HG03439 (cell line): ENCODE data around the gene BMPR2.
"Not testable (repeated sequence)": the region's sequence is repeated elsewhere in the genome, so short reads cannot be mapped to it uniquely, and the experiment has no call there.

Source experiments
- ATAC-seq: cut with Tn5 transposase; IDR thresholded peaks from one replicate; pipeline ENCODE4 v1.9.1; 2021; ENCODE audit warnings: mild to moderate bottlenecking, moderate library complexity; ENCODE audit not compliant: unreplicated experiment

Gene BMPR2

DNA sequence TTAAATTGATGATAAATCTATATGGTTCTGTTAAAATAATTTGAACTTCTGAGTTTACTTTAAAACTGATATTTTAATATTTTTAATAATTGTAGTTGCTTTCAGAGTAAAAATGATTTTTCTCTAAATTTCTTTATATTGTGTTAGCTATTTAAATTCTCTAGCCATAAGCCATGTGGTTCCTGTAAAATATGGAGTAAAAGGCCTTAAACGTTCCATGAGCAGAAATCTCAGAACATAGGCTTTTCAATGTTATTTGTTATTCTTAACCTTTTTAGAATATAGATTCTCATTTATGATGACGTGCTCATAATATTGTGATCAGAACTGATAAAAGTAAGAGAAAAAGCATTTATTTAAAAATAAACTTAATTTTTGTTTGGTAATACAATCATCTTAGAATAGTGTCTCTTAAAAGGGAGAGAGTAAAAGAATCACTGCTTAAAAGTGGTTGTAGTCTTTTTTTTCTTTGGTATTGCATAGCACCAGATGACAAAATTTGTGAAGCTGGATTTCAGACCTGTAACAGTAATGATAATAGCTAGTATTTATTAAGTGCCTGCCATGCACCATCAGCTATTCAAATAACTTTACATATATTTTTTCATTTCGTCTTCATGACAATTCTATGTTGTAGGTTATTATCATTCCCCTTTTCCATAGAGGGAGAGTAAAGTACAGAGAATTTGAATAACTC lies 2.7 kb downstream of the BMPR2 start:
- ATAC-seq, result no peak

- no peak for ATAC-seq
Measured at GRCh38 chr2:202382684-202383083, 6.6 kb downstream of the BMPR2 start.

GRCh38 chr2:202386495-202386894 lies 10.4 kb downstream of the BMPR2 start:
- not testable (repeated sequence) for ATAC-seq

DNA sequence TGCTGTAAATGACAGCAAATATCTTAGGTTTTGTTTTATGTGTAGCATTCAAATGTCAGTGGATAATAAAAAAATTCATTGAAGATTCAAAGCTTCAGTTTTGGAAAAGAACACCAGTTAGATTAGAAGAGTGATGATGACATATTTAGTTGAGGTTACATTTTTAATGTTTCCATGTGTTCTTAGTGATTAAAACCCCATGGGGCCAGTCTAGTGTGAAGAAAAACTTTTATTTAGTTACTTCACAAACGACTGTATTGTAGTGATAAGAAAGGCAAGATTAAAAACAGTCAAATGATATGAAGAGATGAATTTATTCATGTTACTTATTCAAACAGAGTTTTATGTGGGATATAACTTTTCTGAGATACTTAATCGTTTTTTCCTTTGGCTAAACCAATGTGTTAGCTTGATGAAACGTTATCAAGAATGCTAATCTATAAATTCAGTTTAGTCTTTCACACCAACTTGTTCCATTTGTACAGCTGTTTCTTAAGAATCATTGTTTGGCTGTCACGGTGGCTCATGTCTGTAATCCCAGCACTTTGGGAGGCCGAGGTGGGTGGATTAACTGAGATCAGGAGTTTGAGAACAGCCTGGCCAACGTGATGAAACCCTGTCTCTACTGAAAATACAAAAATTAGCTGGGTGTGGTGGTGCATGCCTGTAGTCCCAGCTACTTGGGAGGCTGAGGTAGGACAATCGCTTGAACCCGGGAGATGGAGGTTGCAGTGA lies 11.6 kb downstream of the BMPR2 start:
- no peak for ATAC-seq

GRCh38 chr2:202400941-202401340 lies 24.8 kb downstream of the BMPR2 start:
- ATAC-seq, result no peak

- no peak for ATAC-seq
Measured at GRCh38 chr2:202405798-202406197, 29.7 kb downstream of the BMPR2 start.

DNA sequence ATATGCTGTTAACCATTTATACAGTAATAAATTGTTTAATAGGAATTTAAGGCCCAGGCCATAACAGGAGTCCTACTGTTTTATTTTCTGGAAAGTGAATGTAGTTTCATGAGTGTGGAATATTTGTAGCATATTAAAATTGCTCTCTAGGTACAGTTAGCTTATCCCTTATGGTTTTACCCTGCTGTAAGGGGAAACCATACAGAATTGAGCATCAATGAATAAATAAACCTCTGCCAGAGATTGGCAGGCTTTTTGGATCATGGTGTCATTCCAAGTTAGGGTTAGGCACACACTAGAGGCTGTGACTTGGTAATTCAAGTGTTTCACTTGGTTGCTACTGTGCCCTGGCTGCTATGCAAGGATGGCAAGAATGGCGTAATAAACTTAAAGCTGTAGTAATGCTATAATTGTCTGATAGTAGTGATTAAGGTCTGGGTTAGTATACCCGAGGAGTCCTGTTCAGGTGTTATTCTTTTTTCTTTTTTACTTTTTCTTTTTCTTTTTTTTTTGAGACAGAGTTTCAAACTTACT lies 30.4 kb downstream of the BMPR2 start:
- ATAC-seq, result no peak

DNA sequence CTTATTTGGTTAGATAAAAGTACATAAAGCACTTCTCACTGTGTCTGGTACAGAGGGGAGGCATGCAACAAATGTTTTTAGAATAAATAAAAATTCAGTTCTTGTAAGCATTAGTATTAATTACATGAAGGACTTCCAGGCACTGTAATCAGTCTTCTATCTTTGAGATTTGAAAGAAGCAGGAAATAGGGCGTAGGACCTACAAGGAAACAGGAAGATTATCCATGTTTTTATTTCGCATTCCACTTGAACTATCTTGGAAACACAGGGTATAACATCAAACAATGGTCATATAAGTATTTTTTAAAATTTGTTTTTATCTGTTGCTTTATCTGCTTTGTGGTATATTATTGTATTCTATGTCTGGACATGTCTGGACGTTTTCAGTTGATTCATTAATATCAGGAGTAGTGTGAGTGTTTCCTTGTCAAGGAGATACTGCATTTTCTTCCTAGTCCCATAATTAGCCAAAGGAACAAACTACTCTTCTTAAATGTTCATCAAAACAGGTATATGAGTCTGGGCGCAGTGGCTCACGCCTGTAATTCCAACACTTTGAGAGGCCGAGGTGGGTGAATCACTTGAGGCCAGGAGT lies 32.5 kb downstream of the BMPR2 start:
- ATAC-seq, result no peak

GRCh38 chr2:202410092-202410491 lies 34.0 kb downstream of the BMPR2 start:
- ATAC-seq, result no peak

GRCh38 chr2:202411097-202411496 lies 35.0 kb downstream of the BMPR2 start:
- ATAC-seq, result no peak

DNA sequence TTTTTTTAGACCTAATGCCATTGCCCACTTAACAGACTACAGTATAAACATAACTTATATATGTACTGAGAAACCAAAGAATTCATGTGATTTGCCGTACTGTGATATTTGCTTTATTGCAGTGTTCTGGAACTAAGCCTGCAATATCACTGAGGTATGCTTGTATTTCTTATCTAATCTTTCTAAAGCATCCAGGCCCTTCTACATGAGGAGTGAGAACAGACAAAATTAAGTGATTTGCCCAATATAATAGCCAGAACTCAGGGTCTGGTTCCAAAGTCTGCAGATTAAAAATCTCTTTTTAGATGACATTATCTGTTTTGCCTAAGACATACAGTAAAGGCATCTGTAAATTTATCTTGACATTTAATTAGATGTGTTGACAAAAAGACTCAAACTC lies 41.9 kb downstream of the BMPR2 start:
- ATAC-seq, result no peak

DNA sequence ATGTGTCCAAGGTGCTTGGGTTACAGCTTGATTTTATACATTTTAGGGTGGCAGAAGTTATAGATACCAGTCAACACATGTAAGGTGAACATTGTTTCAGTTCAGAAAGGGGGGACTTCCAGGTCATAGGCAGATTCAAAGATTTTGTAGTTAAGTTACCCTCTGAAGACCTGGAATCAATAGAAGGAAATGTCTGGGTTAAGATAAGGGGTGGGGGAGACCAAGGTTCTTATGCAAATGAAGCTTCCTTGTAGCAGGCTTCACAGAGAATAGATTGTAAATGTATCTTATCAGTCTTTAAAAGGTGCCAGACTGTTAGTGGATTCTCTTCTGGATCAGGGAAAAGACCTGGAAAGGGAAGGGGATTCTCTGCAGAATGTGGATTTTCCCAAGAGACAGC lies 42.4 kb downstream of the BMPR2 start:
- no peak for ATAC-seq

- ATAC-seq, result no peak
Measured at GRCh38 chr2:202423139-202423538, 47.0 kb downstream of the BMPR2 start.

- ATAC-seq, result no peak
Measured at GRCh38 chr2:202425036-202425435, 48.9 kb downstream of the BMPR2 start.

DNA sequence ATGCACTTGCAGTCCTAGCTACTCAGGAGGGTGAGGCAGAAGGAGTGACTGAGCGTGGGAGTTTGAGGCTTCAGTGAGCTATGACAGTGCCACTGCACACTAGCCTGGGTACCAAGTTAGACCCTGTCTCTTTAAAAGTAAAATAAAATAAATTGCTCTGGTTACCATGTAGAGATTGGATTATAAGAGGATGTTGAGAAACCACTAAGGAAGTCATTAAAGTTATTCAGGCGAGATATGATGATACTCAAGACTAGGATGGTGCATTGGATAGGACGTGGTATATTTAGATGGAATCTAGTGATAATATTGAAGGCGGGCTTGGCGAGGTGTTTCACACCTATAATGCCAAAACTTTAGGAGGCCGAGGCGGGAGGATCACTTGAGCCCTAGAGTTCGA lies 50.6 kb downstream of the BMPR2 start:
- ATAC-seq, result no peak

GRCh38 chr2:202429164-202429980 lies 53.2 kb downstream of the BMPR2 start:
- no peak for ATAC-seq

- ATAC-seq, result no peak
Measured at GRCh38 chr2:202432776-202433175, 56.6 kb downstream of the BMPR2 start.

- ATAC-seq, result no peak
Measured at GRCh38 chr2:202434472-202434871, 58.3 kb downstream of the BMPR2 start.

DNA sequence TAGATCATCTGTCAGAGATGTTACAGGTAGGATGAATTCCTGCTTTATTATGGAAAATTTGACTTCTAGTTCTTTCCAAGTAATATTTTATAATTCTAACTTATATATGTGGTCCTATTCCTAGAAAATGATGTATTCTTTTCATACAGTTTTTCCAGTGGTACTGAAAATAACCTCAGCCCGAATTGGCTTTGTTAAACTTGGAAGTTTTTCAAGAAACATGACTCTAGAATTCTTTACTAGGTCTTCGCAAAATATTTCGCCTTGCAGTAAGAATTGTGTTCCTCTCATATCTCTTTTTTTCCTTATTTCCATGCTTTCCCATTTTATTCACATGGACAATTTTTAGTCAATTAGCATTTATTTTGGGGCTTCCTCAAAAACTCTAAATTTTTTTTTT lies 60.5 kb downstream of the BMPR2 start:
- no peak for ATAC-seq

GRCh38 chr2:202440117-202440516 lies 64.0 kb downstream of the BMPR2 start:
- ATAC-seq, result not testable (repeated sequence)

DNA sequence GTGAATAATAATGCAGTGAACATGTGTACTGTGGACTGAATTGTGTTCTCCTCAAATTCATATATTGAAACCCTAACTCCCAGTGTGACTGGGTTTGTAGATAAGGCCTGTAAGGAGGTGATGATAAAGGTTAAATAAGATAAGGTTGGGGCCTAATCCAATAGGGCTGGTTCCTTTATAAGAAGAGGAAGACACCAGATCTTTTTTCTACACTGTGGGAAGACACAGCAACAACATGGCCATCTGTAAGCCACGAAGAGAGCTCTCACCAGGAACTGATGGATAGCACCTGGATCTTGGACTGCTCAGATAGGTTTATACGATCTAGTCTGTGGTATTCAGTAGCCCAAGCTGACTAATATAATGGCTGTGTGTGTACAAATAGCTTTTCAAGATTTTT lies 66.8 kb downstream of the BMPR2 start:
- no peak for ATAC-seq
